ENCODE data around the gene CECR2. TPM values are rescaled to one million over a fixed set of nuclear protein-coding genes. Genes with fewer than 3 reads are reported as not detected.
A peak's percentile ranks its signal among the peaks of the same experiment; 100 is the strongest.

The CECR2 gene
- polyA plus RNA-seq (2013, experiment 1 of 2; ENCODE audit: insufficient read length), result 0.07 TPM
- 0.08 TPM for polyA plus RNA-seq (2013, experiment 2 of 2; ENCODE audit: insufficient read length)

DNA sequence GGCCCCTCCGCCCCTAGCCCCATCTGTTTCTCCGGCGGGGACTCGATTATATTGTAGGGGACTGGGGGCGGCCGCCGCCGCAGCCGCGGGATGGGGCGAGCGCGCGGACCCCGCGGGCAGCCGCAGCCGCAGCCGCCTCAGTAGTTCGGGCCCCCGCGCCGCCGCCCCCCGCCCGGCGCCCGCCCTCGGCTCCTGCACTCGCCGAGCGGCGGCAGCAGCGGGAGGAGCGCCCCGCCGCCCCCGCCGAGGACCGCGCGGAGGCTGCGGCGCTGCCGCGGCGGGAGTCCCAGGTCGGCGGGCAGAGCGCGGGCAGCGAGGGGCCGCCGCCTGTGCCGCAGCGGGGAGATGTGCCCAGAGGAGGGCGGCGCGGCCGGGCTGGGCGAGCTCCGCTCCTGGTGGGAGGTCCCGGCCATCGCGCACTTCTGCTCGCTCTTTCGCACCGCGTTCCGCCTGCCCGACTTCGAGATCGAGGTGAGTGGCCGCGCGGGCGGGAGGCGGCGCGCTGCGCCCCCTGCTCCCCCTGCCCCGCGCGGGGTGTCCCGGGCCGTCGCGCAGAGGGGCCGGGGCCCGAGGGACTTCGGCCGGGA, at the start of gene CECR2:
CECR2 (plus strand) TSS at position 22 of the 587 bp plus-strand sequence; CDS start at position 346, 324 bp downstream.
- DNase-seq, result no peak

DNA sequence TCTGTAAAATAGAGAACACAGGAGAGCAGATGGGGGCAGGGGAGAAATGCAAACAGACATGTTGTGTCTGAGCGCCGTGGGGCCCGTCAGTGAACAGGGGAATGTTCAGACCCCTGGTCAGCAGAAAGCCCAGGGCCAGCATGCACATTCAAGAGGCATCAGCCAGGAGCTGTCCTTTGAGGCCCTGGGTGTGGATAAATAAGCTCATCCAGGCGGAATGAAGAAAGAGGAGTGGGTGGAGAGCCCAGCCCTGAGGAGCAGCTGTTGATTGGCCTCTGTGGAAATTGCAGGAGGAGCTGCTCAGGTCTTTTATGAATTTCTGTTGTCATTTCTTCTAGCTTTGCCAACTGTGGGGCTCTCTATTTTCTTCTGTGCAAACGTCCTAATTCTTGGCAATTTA, 49.7 kb upstream of the CECR2 start:
- no peak for DNase-seq

DNA sequence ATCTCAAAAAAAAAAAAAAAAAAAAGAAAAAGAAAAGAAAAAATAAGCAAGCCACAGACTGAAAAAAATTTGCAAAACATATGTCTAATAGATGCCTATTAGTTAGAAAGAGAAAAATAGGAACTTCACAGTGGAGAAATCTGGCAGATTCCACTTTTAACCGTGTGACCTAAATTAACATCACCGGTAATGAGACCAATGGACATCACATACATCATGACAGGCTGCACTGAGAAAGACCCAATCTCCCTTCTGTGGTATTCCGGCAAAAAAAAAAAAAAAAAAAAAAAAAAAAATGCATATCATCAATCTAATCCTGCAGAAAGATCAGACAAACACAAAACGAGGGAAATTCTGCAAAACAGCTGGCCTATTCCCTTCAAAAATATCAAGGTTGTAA, 46.7 kb upstream of the CECR2 start:
- no peak for DNase-seq

DNA sequence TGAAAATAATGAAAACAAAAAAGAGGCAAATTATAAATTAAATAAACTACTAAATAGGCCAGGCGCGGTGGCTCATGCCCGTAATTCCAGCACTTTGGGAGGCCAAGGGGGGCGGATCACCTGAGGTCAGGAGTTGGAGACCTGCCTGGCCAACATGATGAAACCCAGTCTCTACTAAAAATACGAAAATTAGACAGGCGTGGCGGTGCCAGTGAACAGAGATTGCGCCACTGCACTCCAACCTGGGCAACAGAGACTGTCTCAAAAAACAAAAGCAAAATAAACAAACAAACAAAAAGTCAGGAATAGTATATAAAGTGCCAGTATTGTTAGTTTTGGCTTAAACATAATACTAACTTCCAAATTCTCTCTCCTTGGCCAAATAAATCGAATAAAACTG, 37.6 kb upstream of the CECR2 start:
- DNase-seq, result no peak

DNA sequence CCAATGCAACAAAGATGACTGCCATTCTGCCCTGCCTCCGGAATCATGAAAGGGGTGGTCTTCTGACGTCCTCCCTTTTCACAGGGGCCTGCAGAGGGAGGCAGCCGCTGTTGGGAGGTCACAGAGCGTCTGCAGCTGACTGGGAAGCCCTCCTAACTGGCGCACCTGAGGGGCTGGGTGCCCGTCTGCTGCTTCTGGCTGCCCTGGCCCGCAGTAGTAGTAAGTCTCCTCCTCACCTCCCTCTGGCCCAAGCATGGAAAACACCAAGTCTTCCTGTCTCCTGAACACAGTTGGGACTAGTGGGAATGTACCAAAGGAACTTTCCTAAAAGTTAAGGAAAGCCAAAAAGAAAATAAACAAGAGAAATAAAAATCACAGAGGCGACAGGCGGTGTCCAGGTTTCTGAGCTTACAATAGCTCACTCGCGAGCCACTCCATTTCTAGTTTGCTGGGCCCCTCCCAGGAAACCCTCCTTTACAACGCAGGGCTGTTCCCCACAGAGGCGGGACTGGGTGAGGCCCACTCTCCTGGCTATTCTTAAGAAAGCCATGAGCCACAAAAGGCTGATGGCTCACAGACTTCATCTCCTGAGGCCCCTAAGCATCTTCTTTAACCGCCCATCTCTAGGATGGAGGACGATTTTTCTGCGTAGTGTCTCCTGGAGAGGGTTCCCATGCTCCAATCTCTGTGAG, 37.0 kb upstream of the CECR2 start:
- no peak for DNase-seq

DNA sequence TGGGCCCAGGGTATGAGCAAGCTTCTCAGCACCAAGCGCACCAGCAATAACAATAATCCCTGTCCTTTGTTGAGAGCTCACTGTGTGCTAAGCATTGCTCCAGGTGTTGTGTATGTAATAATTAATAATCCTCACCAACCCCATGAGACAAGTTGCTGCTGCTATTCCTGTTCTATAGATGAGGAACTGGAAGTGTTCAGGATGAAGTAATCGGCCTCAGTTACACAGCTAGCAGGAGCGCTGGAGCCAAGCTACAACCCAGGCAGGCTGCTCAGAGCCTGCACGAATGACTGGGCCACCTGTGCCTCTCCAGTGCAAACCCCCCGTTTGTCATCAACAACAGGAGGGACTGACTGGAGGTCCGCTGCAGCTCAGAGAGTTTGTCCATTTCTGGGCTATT, 35.2 kb upstream of the CECR2 start:
- DNase-seq, result no peak

DNA sequence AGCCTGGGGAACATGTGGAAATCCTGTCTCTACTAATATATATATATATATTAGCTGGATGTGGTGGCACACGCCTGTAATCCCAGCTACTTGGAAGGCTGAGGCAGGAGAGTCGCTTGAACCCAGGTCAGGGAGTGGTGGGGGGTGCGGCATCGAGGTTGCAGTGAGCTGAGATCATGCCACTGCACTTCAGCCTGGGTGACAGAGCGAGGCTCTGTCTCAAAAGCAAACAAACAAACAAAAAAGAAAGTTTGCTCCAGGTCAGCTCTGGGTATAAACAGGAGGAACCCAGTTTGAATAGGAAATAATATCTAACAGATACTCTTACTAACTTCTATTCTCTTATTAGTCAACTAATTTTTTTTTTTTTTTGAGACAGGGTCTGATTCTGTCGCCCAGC, 34.3 kb upstream of the CECR2 start:
- DNase-seq, result no peak

DNA sequence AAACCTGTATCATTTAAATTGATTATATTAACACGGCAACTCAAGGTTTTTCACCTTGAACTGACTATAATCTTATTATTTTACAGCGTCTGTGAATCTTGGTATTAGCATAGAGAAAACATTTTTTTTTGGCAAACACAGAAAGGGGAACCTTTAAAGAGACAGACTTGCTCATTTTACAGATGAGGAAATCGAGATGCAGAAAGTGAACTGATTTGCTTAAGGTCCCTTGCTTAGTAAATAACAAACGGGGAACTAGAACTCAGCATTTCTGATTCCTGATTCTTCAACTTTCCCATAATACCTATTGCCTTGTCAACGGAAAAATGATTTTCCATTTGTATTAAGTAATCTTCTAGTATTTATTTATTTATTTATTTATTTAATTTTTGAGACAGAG, 33.2 kb upstream of the CECR2 start:
- no peak for DNase-seq

DNA sequence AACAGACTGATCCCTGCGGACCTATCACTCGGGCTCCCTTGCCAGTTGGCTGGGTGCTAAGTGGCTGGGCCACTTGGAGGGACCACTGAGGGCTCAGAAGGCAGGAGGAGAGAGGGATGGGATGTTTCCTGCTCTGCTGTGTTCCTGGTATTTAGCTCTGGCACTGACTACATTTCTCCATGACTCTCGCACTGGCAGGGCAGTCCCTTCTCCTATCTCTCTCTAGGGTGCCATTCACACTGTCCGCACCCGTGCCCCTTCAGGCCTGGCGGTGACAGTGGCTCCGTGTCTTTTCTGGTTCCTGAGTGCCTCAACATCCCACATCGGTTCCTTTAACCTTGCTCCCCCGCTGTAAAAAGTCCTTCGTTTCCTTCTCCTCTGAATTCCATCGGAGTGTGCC, 31.6 kb upstream of the CECR2 start:
- DNase-seq, result no peak

DNA sequence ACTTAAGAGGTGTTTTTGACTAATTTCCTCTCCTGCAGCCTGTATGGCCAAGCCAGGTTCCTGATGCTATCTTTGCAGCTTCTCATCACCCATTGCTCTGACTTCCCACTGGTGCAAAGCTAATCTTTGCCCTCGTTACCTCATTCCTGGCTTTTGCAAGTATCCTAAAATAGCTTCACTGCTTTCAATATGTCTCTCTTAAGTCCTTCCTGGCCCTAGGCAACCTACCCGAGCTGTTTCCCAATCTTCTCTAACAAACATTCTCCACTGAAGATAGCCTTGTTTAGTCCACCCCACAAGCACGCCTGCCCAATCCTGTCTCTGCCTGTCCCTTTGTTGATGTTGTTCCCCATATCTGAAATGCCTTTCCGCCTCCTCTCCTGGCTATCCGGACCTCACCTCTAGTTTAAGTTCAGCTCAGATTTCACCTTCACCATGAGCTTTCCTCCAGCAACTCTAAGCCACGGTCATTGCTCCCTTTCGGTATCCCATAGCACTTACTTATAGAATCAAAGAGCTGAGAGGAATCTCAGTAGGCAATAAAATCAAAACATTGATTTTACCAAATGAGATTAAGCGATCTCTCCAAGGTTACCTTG, 30.1 kb upstream of the CECR2 start:
- no peak for DNase-seq

DNA sequence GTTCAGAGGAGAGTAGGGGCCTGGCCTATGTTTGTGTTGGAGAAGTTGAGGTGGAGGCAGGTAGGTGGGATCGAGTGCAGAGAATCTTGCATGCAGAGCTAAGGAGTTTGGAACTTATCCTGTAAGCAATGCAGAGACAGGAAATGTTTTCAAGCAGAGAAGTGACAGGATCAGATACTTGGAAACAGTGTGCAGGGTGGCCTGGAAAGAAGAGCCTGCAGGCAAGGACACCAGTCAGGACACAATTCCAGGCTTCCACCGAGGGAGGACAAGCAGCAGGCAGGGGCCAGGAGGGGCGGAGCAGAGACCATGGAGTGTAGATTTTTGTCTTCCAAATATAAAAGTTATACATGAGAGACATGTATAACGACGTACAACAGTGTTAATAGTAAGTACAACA, 26.9 kb upstream of the CECR2 start:
- no peak for DNase-seq

DNA sequence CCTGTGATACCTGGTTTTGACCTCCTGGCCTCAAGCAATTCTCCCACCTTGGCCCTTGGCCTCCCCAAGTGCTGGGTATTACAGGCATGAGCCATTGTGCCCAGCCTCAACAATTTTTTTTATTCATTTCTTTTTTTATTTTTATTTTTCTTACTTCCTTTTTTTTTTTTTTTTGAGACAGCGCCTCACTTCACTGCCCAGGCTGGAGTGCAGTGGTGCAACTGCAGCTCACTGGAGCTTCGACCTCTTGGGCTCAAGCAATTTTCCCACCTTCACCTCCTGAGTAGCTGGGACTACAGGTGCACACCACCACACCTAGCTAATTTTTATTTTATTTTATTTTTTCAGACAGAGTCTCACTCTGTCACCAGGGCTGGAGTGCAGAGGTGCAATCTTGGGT, 25.5 kb upstream of the CECR2 start:
- DNase-seq, result no peak

DNA sequence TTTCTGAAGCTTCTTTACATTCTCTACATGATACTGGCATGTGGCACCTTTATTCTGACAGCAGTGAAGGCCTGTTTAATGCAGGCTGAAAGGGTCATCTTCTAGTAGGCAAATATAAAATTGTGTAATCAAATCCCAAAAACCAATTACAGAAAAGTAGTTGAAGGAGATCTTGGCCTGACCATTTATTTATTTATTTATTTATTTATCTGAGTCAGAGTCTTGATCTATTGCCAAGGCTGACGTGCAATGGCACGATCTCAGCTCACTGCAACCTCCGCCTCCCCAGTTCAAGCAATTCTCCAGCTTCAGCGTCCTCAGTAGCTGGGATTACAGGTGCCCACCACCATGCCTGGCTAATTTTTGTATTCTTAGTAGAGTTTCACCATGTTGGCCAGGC, 22.7 kb upstream of the CECR2 start:
- DNase-seq, result no peak

DNA sequence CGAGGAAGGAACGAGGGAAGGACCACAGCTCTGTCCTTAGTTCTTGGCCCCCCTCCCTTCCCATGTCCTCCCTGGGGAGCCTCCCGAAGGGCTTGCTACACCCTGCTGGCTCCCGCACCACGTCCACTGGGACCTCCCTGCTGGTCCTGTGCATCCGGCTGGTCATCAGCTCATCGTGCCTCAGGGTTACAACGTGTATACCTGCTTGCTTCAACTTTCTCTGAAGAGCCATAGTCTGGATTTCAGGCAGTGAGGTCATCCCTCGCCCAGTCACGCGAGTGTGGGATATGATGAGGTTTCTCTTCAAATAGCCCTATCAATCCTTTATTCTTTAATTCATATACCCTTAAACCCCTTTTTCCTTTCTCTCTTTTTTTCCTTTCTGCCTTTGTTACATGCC, 21.5 kb upstream of the CECR2 start:
- no peak for DNase-seq

DNA sequence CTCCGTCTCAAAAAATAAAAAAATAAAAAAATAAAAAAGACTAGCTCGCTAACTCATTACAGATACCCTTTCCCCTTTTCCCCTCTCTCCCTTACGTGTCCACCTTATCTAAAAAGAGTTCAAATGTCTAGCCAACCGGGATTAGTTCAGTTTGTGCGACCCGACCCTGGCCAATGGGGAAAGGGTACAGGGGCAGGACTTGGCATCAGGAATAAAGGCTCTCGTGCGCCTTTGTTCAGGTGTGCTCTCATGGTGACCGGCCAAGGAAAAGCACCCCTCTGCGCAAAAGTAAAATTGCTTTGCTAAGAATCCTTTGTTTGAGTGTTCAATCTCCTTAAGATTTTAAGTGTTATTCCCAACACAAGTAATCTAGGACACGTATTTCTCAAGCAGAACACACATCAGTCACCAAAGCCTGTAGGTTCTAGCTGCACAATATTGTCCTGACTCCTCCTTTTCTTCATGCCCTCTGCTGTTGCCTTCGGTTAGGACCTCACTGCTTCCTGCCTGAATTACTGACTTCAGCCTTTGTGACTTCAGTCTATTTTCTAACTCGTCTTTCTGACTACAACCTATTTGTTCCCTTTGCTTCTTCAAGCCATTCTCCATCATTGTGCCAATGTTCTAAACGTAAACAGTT, 20.7 kb upstream of the CECR2 start:
- DNase-seq, result no peak

DNA sequence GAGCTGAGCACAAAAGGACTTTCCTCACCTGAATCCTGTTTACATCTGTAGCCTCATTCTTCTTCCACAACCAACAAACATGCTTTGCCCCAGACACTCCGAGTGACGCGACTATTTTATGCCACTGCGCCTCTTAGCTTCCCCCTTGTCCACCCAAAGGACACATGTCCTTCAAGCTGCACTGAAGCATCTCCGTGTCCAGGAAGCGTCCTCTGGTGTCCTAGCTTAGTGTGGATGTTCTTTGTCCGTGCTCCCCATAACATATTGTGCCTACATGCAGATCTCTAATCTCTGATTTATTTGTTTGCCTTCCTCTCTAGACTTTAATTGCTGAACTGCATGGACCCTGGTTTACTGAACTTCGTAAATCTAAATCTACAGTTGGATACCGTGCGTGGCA, 20.1 kb upstream of the CECR2 start:
- DNase-seq, result no peak

DNA sequence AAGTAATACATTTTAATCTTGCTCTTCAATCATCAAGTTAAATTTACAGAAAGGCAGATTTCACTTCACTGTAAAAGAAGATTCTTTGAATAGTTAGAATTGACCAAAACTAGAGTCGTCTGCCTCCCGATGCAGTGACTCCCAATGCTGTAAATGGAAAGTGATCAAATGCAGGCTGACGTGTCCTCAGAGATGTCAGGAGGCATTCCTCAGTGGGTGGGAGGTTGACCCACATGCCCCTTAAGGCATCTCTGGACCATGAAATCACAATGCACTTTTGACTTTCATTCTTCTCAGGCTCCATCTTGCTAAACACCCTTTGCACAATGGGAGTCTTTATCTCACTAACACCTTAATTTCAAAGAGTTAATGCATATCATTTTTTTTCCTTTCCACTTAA, 19.0 kb upstream of the CECR2 start:
- no peak for DNase-seq

DNA sequence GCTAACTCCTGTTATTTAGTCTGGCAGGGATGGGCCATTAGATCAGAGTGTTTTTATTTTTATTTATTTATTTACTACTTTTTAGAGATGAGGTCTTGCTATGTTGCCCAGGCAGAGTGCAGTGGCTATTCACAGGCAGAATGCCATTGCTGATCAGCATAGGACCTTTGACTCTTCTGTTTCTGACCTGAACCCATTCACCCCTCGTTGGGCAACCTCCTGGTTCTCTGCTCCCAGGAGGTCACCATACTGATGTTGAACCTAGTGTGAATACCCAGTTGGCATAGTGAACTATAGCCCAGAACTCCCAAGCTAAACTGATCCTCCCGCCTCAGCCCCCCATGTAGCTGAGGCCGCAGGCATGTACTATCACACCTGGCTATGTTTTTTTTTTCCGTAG, 16.5 kb upstream of the CECR2 start:
- DNase-seq, result no peak

DNA sequence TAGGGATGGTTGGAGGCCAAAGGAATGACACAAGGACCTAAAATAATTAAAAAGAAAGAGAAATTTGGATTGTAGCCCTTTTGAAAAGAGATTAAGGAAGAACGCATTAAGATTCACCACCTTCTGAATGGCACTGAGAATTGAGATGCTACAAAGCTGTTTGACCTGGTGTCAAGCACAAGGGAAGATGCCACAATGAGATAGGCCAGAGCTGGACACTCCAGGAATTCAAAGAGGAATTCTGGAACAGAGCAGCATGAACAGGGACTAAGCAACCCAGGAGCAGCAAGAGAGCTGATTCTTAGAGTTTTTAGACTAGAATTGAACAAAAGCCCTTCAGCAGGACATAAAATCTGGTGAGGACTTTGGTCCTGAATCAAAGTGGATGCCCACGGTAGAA, 11.6 kb upstream of the CECR2 start:
- no peak for DNase-seq

DNA sequence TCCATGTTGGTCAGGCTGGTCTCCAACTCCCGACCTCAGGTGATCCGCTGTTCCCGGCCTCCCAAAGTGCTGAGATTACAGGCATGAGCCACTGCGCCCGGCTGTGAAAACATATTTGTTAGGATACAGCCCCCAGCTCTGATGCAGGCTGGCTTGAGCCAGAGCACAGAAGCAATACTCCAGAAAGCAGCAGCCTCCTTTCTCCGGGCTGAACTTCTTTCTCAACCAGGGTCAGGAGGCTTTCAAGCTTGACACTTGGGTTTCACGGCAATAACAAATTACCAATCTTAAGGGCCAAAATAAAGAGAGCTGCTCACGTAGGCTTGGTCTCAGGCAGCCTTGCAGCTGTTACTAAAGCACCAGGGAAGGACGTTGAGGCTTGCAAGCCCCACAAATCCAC, 10.8 kb upstream of the CECR2 start:
- DNase-seq, result no peak

DNA sequence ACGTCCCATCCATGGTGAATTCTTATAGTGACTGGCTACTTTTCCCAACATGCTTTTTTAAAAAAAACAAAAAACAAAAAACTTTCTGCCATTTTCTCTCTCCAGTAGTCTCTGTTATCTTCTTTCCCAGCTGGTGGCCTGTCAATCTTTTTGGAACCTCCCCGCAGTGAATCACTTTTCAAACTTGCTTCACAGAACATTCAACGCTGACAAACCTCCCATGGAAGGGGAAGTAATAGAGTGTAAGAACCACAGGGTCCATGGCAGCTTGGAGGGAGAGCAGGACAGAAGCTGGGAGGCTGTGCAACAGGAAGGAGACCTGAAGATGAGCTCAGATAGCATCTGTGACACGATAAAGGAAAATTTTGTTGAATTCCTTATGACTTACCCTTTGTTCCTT, 9.8 kb upstream of the CECR2 start:
- peak; percentile 10 for DNase-seq

DNA sequence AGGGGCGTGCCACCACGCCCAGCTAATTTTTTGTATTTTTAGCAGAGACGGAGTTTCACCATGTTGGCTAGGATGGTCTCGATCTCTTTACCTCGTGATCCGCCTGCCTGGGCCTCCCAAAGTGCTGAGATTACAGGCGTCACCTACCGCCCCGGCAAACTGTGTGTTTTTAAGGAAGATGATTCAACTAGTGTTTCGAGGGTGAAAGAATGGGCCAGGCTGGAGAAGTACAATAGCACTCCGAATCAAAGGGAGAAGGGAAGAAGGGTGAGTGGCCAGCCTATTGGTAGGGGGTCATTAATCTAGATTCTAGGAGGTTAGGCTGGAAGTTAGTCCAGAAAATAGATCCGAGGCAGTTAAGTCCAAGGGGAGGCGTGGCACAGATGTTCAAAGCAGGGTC, 2.9 kb upstream of the CECR2 start:
- DNase-seq, result no peak

DNA sequence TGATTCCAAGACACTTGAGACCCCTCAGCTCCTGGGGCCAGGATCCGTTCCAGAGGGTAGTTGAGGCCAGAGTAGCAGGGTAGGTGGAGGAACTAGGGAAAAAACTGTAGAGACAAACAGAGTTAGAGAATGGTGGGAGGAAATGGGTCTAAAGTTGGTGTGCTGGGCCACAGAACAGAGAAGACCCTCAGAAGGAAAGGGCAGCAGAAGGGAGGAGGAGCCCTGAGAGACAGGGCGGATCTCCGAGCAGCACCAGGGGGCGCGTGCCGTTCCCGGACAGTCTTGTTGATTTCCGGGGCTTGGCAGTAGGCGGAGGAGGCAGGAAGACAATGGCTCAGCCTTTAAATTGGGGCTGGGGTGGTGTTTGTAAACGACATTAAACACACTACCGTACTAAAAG, 2.4 kb upstream of the CECR2 start:
- no peak for DNase-seq

DNA sequence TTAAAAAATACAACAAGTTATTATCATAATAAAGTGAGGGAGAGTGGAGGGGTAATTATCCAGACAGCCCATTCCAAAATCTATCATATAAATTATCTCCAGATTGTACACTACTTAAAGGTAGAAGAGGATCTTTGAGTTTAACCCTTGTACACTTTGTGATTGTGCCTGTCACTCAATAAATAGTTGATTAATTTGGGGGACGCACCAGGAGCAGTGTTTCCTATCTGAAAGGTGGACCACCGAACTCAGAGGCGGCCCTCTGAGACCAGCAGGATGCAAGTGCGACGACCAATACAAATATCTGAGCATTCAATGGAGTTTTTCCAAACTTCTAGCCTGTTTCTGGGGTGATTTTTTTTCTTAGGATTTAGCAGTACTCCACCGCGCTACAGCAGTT, 1.1 kb upstream of the CECR2 start:
- no peak for DNase-seq
